Mesodermal cell (in vitro differentiated cells): ENCODE measurements around the gene NUDC.
"Not testable (repeated sequence)": the region's sequence is repeated elsewhere in the genome, so short reads cannot be mapped to it uniquely, and the experiment has no call there.

ENCODE experiments used
- H3K27ac ChIP-seq: 2 replicates; pipeline ENCODE4 v1.7.0; 2013; ENCODE audit warnings: mild to moderate bottlenecking, low read depth, low read length, moderate library complexity; ENCODE audit not compliant: severe bottlenecking
- H3K36me3 ChIP-seq: 2 replicates; pipeline ENCODE4 v1.7.1; 2013; ENCODE audit warnings: mild to moderate bottlenecking, low read length, moderate library complexity; ENCODE audit not compliant: control insufficient read depth, insufficient read depth
- H3K4me1 ChIP-seq: one replicate; pipeline ENCODE4 v1.7.1; 2013; ENCODE audit warnings: mild to moderate bottlenecking, low read length; ENCODE audit not compliant: insufficient read depth, control insufficient read depth, poor library complexity, severe bottlenecking
- H3K4me3 ChIP-seq: 2 replicates; pipeline ENCODE4 v1.7.0; 2013; ENCODE audit warnings: low read length, control low read depth, mild to moderate bottlenecking; ENCODE audit not compliant: insufficient read depth, poor library complexity, severe bottlenecking; ENCODE audit errors: extremely low read depth
- H3K9me3 ChIP-seq: 2 replicates; pipeline ENCODE4 v1.7.1; 2013; ENCODE audit warnings: mild to moderate bottlenecking, low read length, moderate library complexity; ENCODE audit not compliant: control insufficient read depth
- WGBS, 2 experiments: methylation state at CpG; one replicate each; pipeline ENCODE4 v1.1.5; 2013; ENCODE audit warnings: missing lambda C conversion rate in 2 of 2; ENCODE audit not compliant: insufficient coverage in 2 of 2; 5-methylcytosine and 5-hydroxymethylcytosine counted together

The NUDC gene

DNA sequence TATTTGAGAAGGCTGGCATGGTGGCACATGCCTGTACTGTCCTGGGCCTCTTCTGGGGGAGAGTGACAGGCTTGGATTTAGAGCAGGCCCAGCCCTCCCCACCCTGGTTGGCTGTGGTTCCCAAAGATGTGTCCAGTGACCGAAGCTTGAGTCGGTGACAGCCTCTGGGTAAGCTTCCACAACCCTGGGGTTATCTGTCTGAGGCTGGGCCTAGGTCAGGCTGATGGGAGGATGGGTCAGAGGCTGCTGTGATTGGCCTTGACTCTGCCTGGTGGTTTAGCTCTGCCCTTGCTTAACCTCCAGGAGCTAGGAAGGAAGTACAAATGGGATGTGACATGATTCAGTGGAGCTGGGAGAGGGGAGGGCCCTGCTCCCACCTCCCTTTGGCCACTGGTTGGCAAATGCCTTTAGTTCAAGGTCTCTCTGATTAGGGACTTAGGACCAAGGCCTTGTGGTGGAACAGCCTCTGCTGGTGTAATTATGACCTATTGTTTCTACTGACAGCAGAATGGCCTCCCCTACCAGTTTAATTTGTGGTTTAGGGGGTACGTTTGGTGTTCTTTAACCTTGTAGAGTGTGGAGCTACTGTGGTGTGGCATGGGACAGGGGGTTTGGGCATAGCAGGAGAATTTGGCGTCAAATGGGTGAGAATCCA is 16.6 kb downstream of the NUDC start:
- Histone ChIP-seq H3K4me3 (no peak overlapping the region), H3K4me1 (peaks cover 7% of the 10 kb centered on the region), H3K27ac (no peak overlapping the region), H3K9me3 (no peaks in the 10 kb centered on the region), H3K36me3 (peaks cover 80% of the 10 kb centered on the region)
- WGBS, 2 experiments, result 81% methylated on average over 4 of the region's 4 CpGs; no CpG with 5 or more reads in 1 of the 2 experiments

DNA sequence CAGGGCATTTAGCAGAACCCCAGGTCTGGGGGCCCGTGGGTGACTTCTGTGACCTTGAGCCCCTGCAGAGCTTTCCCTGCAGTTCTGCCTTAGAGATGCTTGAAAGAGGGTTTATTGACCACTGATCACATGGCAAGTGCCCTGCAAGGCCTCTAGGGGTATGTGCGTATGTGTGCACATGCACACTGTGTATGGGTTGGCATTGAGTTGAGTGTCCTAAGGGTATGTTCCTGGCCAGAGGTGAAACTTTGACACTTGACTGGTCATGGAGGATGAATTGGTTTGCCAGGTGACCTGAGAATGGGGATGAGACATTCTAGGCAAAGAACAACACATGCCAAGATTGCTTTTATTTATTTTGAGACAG is 17.1 kb downstream of the NUDC start:
- Histone ChIP-seq H3K27ac (no peak overlapping the region), H3K4me1 (peaks cover 7% of the 10 kb centered on the region), H3K9me3 (no peaks in the 10 kb centered on the region), H3K4me3 (no peak overlapping the region), H3K36me3 (peaks cover 80% of the 10 kb centered on the region)
- whole genome bisulfite sequencing, 2 experiments, result 100% methylated on average over 1 to 2 of the region's 2 CpGs

DNA sequence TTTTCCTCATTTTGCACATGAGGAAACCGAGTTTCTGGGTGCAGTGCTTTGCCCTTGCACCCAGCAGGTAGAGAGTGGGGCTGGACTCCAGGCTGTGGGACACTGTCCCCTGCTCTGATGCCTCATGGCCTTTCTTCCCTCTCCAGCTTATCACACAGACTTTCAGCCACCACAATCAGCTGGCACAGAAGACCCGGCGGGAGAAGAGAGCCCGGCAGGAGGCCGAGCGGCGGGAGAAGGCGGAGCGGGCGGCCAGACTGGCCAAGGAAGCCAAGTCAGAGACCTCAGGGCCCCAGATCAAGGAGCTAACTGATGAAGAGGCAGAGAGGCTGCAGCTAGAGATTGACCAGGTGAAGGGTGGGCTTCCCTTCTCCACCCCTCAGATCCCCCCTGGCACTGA is 19.8 kb downstream of the NUDC start:
- Histone ChIP-seq H3K27ac (no peak overlapping the region), H3K36me3 (peaks cover 86% of the 10 kb centered on the region), H3K4me3 (no peak overlapping the region), H3K9me3 (no peaks in the 10 kb centered on the region), H3K4me1 (peaks cover 7% of the 10 kb centered on the region)
- 97 to 100% methylated on average over 1 to 10 of the region's 10 CpGs for WGBS, 2 experiments

DNA sequence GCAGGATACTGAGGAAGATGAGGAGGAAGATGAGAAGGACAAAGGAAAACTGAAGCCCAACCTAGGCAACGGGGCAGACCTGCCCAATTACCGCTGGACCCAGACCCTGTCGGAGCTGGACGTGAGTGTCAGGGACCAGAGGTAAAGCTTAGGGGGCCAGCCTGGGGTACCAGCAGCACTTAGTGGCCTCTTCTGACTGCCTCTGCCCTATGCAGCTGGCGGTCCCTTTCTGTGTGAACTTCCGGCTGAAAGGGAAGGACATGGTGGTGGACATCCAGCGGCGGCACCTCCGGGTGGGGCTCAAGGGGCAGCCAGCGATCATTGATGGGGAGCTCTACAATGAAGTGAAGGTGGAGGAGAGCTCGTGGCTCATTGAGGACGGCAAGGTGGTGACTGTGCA is 21.1 kb downstream of the NUDC start:
- WGBS, 2 experiments, result 97 to 98% methylated on average over 12 of the region's 12 CpGs
- H3K4me1 ChIP-seq, result peaks cover 7% of the 10 kb centered on the region
- no peak overlapping the region for H3K4me3 ChIP-seq
- no peak overlapping the region for H3K27ac ChIP-seq
- H3K36me3 ChIP-seq, result peaks cover 85% of the 10 kb centered on the region
- H3K9me3 ChIP-seq, result no peaks in the 10 kb centered on the region

DNA sequence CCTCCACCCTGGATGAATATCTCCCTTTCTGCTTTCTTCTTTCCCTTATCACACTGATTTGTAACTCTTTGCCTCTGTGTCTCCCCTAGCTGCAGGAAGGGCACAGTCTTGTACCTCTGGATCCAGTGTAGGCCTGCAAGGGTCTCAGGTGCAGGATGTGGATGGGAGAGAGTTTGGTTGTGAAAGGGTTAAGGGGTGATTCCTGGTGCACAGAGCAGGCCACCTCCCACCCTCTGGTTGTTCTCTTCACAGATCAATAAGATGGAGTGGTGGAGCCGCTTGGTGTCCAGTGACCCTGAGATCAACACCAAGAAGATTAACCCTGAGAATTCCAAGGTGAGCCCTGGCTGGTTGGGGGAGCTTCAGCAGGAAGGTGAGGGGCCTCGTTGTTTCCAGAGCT is 23.6 kb downstream of the NUDC start:
- no peak overlapping the region for H3K27ac ChIP-seq
- peaks cover 67% of the 10 kb centered on the region for H3K36me3 ChIP-seq
- no peaks in the 10 kb centered on the region for H3K9me3 ChIP-seq
- no peak overlapping the region for H3K4me3 ChIP-seq
- H3K4me1 ChIP-seq, result peaks cover 4% of the 10 kb centered on the region
- WGBS, 2 experiments, result 93 to 100% methylated on average over 1 to 2 of the region's 2 CpGs

DNA sequence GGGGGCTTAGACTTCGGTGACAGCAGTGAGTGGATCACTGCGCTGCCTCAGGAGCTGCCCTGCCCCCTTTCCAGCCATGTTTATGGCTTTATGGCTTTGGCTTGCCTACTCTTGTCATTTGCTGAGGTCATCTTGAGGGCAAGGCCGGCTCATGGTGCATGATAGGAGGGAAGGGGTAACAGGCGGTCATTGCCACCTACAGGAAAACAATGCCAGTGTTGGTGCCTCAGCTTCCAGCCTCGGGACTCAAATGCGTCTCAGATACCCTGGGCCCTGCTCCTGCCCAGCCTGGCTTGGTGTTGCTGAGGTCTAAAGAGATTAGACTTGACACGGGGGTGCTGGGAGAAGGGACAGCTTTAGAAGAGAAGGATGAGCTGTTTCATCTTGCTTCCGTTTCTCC is 24.2 kb downstream of the NUDC start:
- H3K9me3 ChIP-seq, result no peaks in the 10 kb centered on the region
- no peaks in the 10 kb centered on the region for H3K4me1 ChIP-seq
- H3K4me3 ChIP-seq, result no peak overlapping the region
- H3K36me3 ChIP-seq, result peaks cover 67% of the 10 kb centered on the region
- 98 to 100% methylated on average over 6 to 8 of the region's 8 CpGs for WGBS, 2 experiments
- no peak overlapping the region for H3K27ac ChIP-seq

DNA sequence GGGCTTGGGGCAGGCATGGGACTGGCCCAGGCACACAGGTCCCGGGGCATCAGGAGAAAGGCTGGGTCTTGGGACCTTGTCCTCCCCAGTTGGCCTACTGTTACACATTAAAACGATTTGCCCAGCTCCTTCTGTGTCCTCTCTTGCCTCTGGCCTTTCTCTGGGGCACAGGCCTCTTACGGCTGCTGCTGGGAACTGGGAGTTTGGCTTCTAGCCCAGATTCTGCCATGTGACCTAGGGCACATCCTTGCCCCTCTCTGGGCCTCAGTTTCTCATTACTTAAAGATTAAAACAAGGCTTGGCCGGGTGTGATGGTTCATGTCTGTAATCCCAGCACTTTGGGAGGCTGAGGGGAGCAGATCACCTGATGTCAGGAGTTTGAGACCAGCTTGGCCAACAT is 24.7 kb downstream of the NUDC start:
- Histone ChIP-seq H3K4me1 (no peaks in the 10 kb centered on the region), H3K4me3 (no peak overlapping the region), H3K27ac (no peak overlapping the region), H3K36me3 (peaks cover 65% of the 10 kb centered on the region), H3K9me3 (no peaks in the 10 kb centered on the region)
- WGBS, 2 experiments, result 92 to 98% methylated on average over 4 of the region's 4 CpGs

DNA sequence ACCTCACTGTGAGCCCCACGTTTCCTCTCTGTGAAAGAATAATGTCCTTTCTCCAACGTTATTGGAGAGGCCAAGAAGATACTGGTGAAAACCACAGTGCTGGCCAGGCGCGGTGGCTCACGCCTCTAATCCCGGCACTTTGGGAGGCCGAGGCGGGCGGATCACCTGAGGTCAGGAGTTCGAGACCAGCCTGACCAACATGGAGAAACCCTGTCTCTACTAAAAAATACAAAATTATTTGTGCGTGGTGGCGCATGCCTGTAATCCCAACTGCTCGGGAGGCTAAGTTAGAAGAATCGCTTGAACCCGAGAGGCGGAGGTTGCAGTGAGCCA is 27.1 kb downstream of the NUDC start:
- peaks cover 41% of the 10 kb centered on the region for H3K36me3 ChIP-seq
- not testable (repeated sequence) for H3K4me1 ChIP-seq, H3K9me3 ChIP-seq, H3K4me3 ChIP-seq, H3K27ac ChIP-seq
- 92 to 96% methylated on average over 4 to 10 of the region's 16 CpGs for WGBS, 2 experiments

DNA sequence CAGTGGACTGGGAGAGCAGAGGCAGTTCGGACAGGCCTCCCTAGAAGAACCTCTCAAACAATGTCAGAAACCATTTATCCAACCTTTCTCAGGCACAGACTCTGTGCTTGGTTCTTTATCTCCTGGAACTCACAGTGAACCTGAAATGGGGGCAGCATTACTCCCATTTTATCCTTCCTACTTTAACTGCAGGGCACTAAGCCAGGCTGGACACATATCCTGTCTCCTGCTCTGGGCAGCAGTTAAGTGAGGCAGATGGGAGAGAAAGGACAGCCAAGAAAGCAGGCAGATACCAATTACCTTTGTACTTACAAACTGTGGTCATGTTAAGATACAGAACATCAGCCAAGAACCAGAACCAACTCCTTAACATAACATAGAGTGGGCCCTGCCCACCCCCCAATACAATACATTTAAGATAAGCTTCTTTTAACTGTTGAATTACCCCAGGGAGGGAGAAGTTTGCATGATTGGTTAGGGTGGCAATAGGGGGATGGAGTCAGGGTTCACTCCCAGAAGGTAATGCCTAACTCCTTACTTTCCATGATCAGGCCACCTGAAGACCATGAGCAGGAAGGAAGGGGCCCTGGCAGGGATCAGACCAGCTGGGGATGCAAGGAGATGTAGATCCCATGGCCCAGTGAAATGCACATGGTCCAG is 27.9 kb downstream of the NUDC start:
- H3K27ac ChIP-seq, result no peak overlapping the region
- WGBS, 2 experiments, result 83 to 100% methylated on average over 1 of the region's 1 CpG
- no peaks in the 10 kb centered on the region for H3K9me3 ChIP-seq
- no peak overlapping the region for H3K4me3 ChIP-seq
- H3K36me3 ChIP-seq, result peaks cover 34% of the 10 kb centered on the region
- no peaks in the 10 kb centered on the region for H3K4me1 ChIP-seq

DNA sequence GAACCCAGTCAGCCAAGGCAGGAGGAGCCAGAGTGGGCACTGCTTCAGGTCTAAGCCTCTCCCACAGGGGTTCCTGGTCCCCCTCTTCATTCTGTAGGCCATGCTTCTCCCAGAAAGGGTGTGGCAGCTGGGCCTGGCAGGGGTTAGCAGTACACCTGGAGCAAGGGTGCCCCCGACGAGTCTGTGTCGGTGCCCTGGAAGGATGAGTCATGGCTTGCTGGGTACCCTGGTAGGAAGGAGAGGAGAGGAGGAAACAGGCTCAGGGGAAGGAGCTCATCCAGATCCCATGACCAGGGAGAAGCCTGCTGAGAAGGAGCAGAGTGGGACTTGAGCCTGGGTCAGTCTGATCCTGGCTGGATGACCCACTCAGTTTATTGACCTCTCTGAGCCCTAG is 28.4 kb downstream of the NUDC start:
- Histone ChIP-seq H3K4me3 (no peak overlapping the region), H3K27ac (no peak overlapping the region), H3K9me3 (no peaks in the 10 kb centered on the region), H3K36me3 (peaks cover 29% of the 10 kb centered on the region), H3K4me1 (no peaks in the 10 kb centered on the region)
- 87 to 94% methylated on average over 3 of the region's 3 CpGs for WGBS, 2 experiments

DNA sequence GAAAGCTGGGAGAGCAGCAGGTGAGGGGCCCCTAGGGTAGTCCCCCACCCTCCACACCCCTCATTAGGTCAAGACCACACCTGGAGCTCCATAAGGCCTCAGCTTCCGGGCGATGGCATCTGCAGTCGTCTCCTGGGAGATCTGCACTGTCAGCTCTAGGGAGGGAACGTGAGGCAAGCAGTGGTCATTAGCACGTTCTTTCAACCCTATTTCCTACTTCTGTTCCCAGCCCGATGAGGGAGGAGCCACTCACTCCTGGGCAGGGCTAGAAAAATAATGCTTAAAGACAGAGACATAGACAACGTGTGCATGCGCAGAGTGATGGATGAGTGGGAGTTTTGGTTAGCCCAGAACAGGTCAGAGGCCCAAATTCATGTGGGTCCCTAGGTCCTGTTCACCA is 29.1 kb downstream of the NUDC start:
- Histone ChIP-seq H3K4me1 (no peaks in the 10 kb centered on the region), H3K9me3 (no peaks in the 10 kb centered on the region), H3K36me3 (peaks cover 22% of the 10 kb centered on the region), H3K27ac (no peak overlapping the region), H3K4me3 (no peak overlapping the region)
- 82 to 92% methylated on average over 4 to 6 of the region's 8 CpGs for WGBS, 2 experiments
